CD4-positive, alpha-beta T cell (primary cell): ENCODE measurements around the gene ISM2. TPM values are rescaled to one million over a fixed set of nuclear protein-coding genes. Genes with fewer than 3 reads are reported as not detected.

ENCODE experiments used
- ATAC-seq: fragments of 200-7000 bp; cut with Tn5 transposase; one replicate; pipeline ENCODE4 v1.10.0; 2022; ENCODE audit warnings: mild to moderate bottlenecking; ENCODE audit not compliant: poor library complexity
- CTCF ChIA-PET: fragments of 350-600 bp; sonication (Branson Sonifier 250); formaldehyde crosslinking; loops from one replicate; lab custom pipeline; 2021; ENCODE audit warnings: antibody characterized with exemption, inconsistent platforms; lab: Charles Lee
- POLR2A ChIA-PET: fragments of 350-600 bp; sonication (Branson Sonifier 250); formaldehyde crosslinking; loops from one replicate; lab custom pipeline; 2021; ENCODE audit warnings: antibody characterized with exemption, inconsistent platforms; lab: Charles Lee
- DNase-seq, 14 experiments: peaks; one replicate each; pipeline ENCODE4 v3.0.0-alpha.2; 2013 to 2020; ENCODE audit warnings: mixed read lengths in 2 of 14
- H3K27ac ChIP-seq, 2 donors: one replicate each; pipeline versions ENCODE4 v1.5.1 to v1.7.0; 2013; ENCODE audit warnings: low read length in 2 of 2, low read depth in 1 of 2, mild to moderate bottlenecking in 1 of 2
- H3K27me3 ChIP-seq, 2 experiments: 1 replicate in 1 of 2; 2 replicates in 1 of 2; pipeline versions ENCODE4 v1.6.1 to v1.7.0; 2013; ENCODE audit warnings: low read length in 2 of 2, control low read depth in 1 of 2, mild to moderate bottlenecking in 1 of 2, moderate library complexity in 1 of 2; ENCODE audit not compliant: insufficient read depth in 2 of 2, control insufficient read depth in 1 of 2
- H3K36me3 ChIP-seq: one replicate; pipeline ENCODE4 v1.6.1; 2013; ENCODE audit warnings: low read length, control low read depth; ENCODE audit not compliant: insufficient read depth
- H3K4me1 ChIP-seq: one replicate; pipeline ENCODE4 v1.6.1; 2013; ENCODE audit warnings: low read length, control low read depth; ENCODE audit not compliant: insufficient read depth
- H3K4me3 ChIP-seq: one replicate; pipeline ENCODE4 v1.5.1; 2013; ENCODE audit warnings: mild to moderate bottlenecking, low read length, moderate library complexity
- H3K9me3 ChIP-seq, 2 experiments: 1 replicate in 1 of 2; 2 replicates in 1 of 2; pipeline versions ENCODE4 v1.6.1 to v1.7.0; 2013; ENCODE audit warnings: low read length in 2 of 2, mild to moderate bottlenecking in 2 of 2, control low read depth in 1 of 2, moderate library complexity in 1 of 2; ENCODE audit not compliant: control insufficient read depth in 1 of 2, insufficient read depth in 1 of 2
- H3K27ac Mint-ChIP-seq: one replicate; pipeline ENCODE4 v1.8.0; 2020; ENCODE audit warnings: mixed read lengths
- H3K27me3 Mint-ChIP-seq: one replicate; pipeline ENCODE4 v1.8.0; 2021; ENCODE audit warnings: mixed read lengths
- H3K36me3 Mint-ChIP-seq: one replicate; pipeline ENCODE4 v1.8.0; 2021; ENCODE audit warnings: low read depth, mixed read lengths
- H3K4me1 Mint-ChIP-seq: one replicate; pipeline ENCODE4 v1.8.0; 2021; ENCODE audit warnings: low read depth, mixed read lengths
- H3K4me3 Mint-ChIP-seq: one replicate; pipeline ENCODE4 v1.8.0; 2020; ENCODE audit warnings: mild to moderate bottlenecking, mixed read lengths
- H3K9me3 Mint-ChIP-seq: one replicate; pipeline ENCODE4 v1.8.0; 2020; ENCODE audit warnings: mixed read lengths
- CTCF ChIP-seq: fragments of 200-600 bp; IDR thresholded peaks from one replicate; pipeline ENCODE4 v1.8.0; 2022; ENCODE audit warnings: antibody characterized with exemption, mild to moderate bottlenecking
- intact Hi-C, 2 experiments: fragments of 100-400 bp; cut with DNase I in 1 of 2; cut with micrococcal nuclease in 1 of 2; formaldehyde crosslinking; loops; one replicate each; pipeline versions ENCODE4 v1.15.1 to v1.9.0; 2023 to 2025; cut with DNase I, micrococcal nuclease
- total RNA-seq, 174 experiments: library from RNA in 2 of 174; stranded (reverse) in 2 of 174; gene quantifications; one replicate each; pipeline ENCODE4 v1.2.3 and lab custom pipeline; 2021 to 2026

ISM2 gene
- total RNA-seq, 2 experiments from 2014 or later, result not detected

GRCh38 chr14:77436042-77436441 lies 62.6 kb downstream of the ISM2 start:
- Histone ChIP-seq H3K4me3 (no peak overlapping the region), H3K9me3 (no peaks in the 10 kb centered on the region), H3K27ac (no peak overlapping the region), H3K4me1 (no peaks in the 10 kb centered on the region), H3K27me3 (no peaks in the 10 kb centered on the region), H3K36me3 (peaks cover 73% of the 10 kb centered on the region)
- Mint-ChIP-seq H3K9me3 (no peaks in the 10 kb centered on the region), H3K27ac (no peak overlapping the region), H3K4me3 (no peak overlapping the region), H3K4me1 (no peaks in the 10 kb centered on the region), H3K36me3 (peaks cover 85% of the 10 kb centered on the region), H3K27me3 (no peaks in the 10 kb centered on the region)
- DNase-seq, result no peak
- ATAC-seq, result no peak
- TF ChIP-seq CTCF, result no peak
- intact Hi-C loops, result no loop called here
- CTCF ChIA-PET, result no interaction called here
- POLR2A ChIA-PET, result no interaction called here

DNA sequence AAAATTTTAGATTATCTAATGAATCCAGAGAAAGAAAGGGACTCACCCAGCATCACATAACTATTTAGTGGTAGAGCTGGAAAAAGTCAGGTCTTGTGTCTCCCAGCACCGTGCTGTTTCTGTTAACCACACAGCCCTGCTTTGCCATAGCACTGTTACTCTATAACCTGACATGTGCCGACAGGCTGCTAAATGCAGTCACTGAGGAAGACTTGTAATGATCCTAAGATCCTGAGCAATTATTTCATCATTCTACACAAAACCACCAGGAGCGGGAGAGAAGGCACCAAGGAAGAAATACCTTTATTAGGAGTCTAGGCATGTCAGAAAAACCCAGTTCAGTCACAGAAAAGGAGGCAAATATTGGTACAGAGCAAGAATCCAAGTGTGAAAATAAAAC lies 72.2 kb downstream of the ISM2 start:
- TF ChIP-seq CTCF, result no peak
- H3K9me3 Mint-ChIP-seq, result peaks cover 3% of the 10 kb centered on the region
- H3K4me1 ChIP-seq, result no peaks in the 10 kb centered on the region
- H3K27ac ChIP-seq, result no peak overlapping the region
- no peaks in the 10 kb centered on the region for H3K4me1 Mint-ChIP-seq
- no peaks in the 10 kb centered on the region for H3K9me3 ChIP-seq
- no peak overlapping the region for H3K4me3 ChIP-seq
- no peak overlapping the region for H3K27ac Mint-ChIP-seq
- intact Hi-C loops, result no loop called here
- DNase-seq (no peak), ATAC-seq (no peak)
- H3K4me3 Mint-ChIP-seq, result no peak overlapping the region
- H3K27me3 Mint-ChIP-seq, result no peaks in the 10 kb centered on the region
- ChIA-PET POLR2A (no interaction called here), CTCF (interaction anchor here (0.5 kb wide), 1 partner anchor 103 kb away, joined by 3 read pairs; no protein-coding TSS in a partner anchor)
- peaks cover 83% of the 10 kb centered on the region for H3K36me3 ChIP-seq
- H3K36me3 Mint-ChIP-seq, result peaks cover 96% of the 10 kb centered on the region
- H3K27me3 ChIP-seq, result no peaks in the 10 kb centered on the region

DNA sequence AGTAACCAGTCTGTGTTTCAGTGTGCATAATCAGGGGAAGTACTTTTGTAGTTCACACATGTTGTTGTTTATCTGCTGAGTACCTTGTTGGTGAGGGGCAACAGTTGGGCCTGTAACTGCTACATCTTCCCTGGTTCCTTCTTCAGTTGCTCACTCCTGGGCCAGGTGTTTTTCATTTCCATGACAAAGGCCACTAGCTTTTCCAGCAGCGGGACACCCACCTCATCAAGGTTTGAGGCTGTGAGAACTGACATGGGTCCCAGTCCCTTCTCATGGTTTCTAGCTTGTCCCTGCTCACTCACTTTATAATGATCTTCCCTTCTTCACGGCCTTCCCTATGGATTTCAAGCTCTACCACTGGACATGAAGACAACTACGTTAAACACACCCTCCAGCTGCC lies 73.8 kb downstream of the ISM2 start:
- no peaks in the 10 kb centered on the region for H3K4me1 Mint-ChIP-seq
- DNase-seq (no peak), ATAC-seq (no peak)
- no peak overlapping the region for H3K4me3 Mint-ChIP-seq
- H3K36me3 ChIP-seq, result peaks cover 71% of the 10 kb centered on the region
- peaks cover 7% of the 10 kb centered on the region for H3K9me3 Mint-ChIP-seq
- no peak overlapping the region for H3K27ac ChIP-seq
- H3K4me3 ChIP-seq, result no peak overlapping the region
- H3K27me3 Mint-ChIP-seq, result no peaks in the 10 kb centered on the region
- H3K27me3 ChIP-seq, result no peaks in the 10 kb centered on the region
- CTCF ChIA-PET, result no interaction called here
- intact Hi-C loops, result no loop called here
- POLR2A ChIA-PET, result no interaction called here
- H3K27ac Mint-ChIP-seq, result no peak overlapping the region
- H3K9me3 ChIP-seq, result peaks cover 0 to 5% of the 10 kb centered on the region in 2 experiments
- no peak for TF ChIP-seq CTCF
- peaks cover 97% of the 10 kb centered on the region for H3K36me3 Mint-ChIP-seq
- H3K4me1 ChIP-seq, result no peaks in the 10 kb centered on the region

Other genes with a start within 250 kb of the ISM2 start
- not detected for gene NGB, start 227.6 kb downstream of the ISM2 start, total RNA-seq
- gene POMT2, start 177.9 kb downstream of the ISM2 start, total RNA-seq, result 1 to 10 TPM; 7.6 to 8.2 TPM
- 1 to 10 TPM; 5.6 to 5.7 TPM for gene GSTZ1, start 177.8 kb downstream of the ISM2 start, total RNA-seq
- gene TMED8, start 121.7 kb downstream of the ISM2 start, total RNA-seq, result 1 to 10 TPM; 4.9 to 5.1 TPM
- gene SAMD15, start 121.4 kb downstream of the ISM2 start, total RNA-seq, result under 1 TPM in 1 of 2 experiments, not detected in 1; 0.34 TPM
- under 1 TPM; 0.16 to 0.42 TPM for gene NOXRED1, start 75.3 kb downstream of the ISM2 start, total RNA-seq
- 1 to 10 TPM; 7.6 to 8.7 TPM for gene VIPAS39, start 41.2 kb downstream of the ISM2 start, total RNA-seq
- gene AHSA1, start 40.7 kb downstream of the ISM2 start, total RNA-seq, result 10 to 100 TPM; 28.7 to 33.7 TPM
- gene SPTLC2, start 117.8 kb upstream of the ISM2 start, total RNA-seq, result 10 to 100 TPM; 13.0 to 14.5 TPM
- 1 to 10 TPM; 5.6 to 8.5 TPM for gene ALKBH1, start 209.2 kb upstream of the ISM2 start, total RNA-seq
- 10 to 100 TPM; 46.8 to 49.7 TPM for gene SLIRP, start 209.3 kb upstream of the ISM2 start, total RNA-seq